CD4-positive, alpha-beta T cell treated with Interleukin-2 at 100 ng/mL for 4 hours (primary cell): ENCODE data around the gene KLHDC4.
A peak's percentile ranks its signal among the peaks of the same experiment; 100 is the strongest.
"Not testable (repeated sequence)": the region's sequence is repeated elsewhere in the genome, so short reads cannot be mapped to it uniquely, and the experiment has no call there.

Experiments
- DNase-seq: peaks from one replicate; pipeline ENCODE4 v3.0.0-alpha.2; 2020; ENCODE audit warnings: low spot score

KLHDC4 gene

GRCh38 chr16:87684106-87684677, 81.6 kb downstream of the KLHDC4 start:
- no peak for DNase-seq

- DNase-seq: no peak
Measured at GRCh38 chr16:87682852-87683399, 82.9 kb downstream of the KLHDC4 start.

- no peak for DNase-seq
Measured at GRCh38 chr16:87681981-87682570, 83.7 kb downstream of the KLHDC4 start.

GRCh38 chr16:87681051-87681602, 84.7 kb downstream of the KLHDC4 start:
- DNase-seq: not testable (repeated sequence)

GRCh38 chr16:87680272-87680644, 85.5 kb downstream of the KLHDC4 start:
- DNase-seq: no peak

GRCh38 chr16:87679593-87680271, 86.1 kb downstream of the KLHDC4 start:
- no peak for DNase-seq

- DNase-seq: no peak
Measured at GRCh38 chr16:87678618-87679017, 87.2 kb downstream of the KLHDC4 start.

- DNase-seq: no peak
Measured at GRCh38 chr16:87677830-87678229, 88.0 kb downstream of the KLHDC4 start.

GRCh38 chr16:87675111-87675719, 90.6 kb downstream of the KLHDC4 start:
- DNase-seq: no peak

GRCh38 chr16:87674419-87674818, 91.4 kb downstream of the KLHDC4 start:
- DNase-seq: no peak

GRCh38 chr16:87671715-87672270, 94.0 kb downstream of the KLHDC4 start:
- no peak for DNase-seq

GRCh38 chr16:87671221-87671620, 94.6 kb downstream of the KLHDC4 start:
- no peak for DNase-seq

- DNase-seq: no peak
Measured at GRCh38 chr16:87669672-87670071, 96.1 kb downstream of the KLHDC4 start.

- no peak for DNase-seq
Measured at GRCh38 chr16:87667946-87668345, 97.8 kb downstream of the KLHDC4 start.

GRCh38 chr16:87667443-87667842, 98.3 kb downstream of the KLHDC4 start:
- no peak for DNase-seq

- no peak for DNase-seq
Measured at GRCh38 chr16:87666919-87667318, 98.9 kb downstream of the KLHDC4 start.

- DNase-seq: no peak
Measured at GRCh38 chr16:87665193-87665592, 100.6 kb downstream of the KLHDC4 start.

- no peak for DNase-seq
Measured at GRCh38 chr16:87664792-87665191, 101.0 kb downstream of the KLHDC4 start.

- DNase-seq: no peak
Measured at GRCh38 chr16:87662254-87663204, 103.3 kb downstream of the KLHDC4 start.

GRCh38 chr16:87661561-87661960, 104.2 kb downstream of the KLHDC4 start:
- peak; percentile 8 for DNase-seq

GRCh38 chr16:87658564-87659225, 107.1 kb downstream of the KLHDC4 start:
- no peak for DNase-seq
